HepG2 (cell line): Measurements from ENCODE around the gene BCL2. TPM values are rescaled to one million over a fixed set of nuclear protein-coding genes. Genes with fewer than 3 reads are reported as not detected.

Experiments
- CTCF ChIP-seq: sonication (generic); formaldehyde crosslinking; IDR thresholded peaks from 2 replicates; pipeline ENCODE4 v1.5.0; 2020; ENCODE audit warnings: mild to moderate bottlenecking, missing genetic modification reagents, moderate library complexity
- E2F1 ChIP-seq: sonication (generic); formaldehyde crosslinking; IDR thresholded peaks from 2 replicates; pipeline ENCODE4 v1.5.0; 2020; ENCODE audit warnings: missing genetic modification reagents
- ELF4 ChIP-seq: sonication (generic); formaldehyde crosslinking; IDR thresholded peaks from 2 replicates; pipeline ENCODE4 v1.5.0; 2020; ENCODE audit warnings: missing genetic modification reagents, mild to moderate bottlenecking, moderate library complexity, borderline replicate concordance
- KMT2B ChIP-seq: IDR thresholded peaks from 2 replicates; pipeline ENCODE4 v1.6.1; 2016; ENCODE audit warnings: missing genetic modification reagents, missing compliant biosample characterization
- NFYB ChIP-seq: sonication (generic); formaldehyde crosslinking; IDR thresholded peaks from 2 replicates; pipeline ENCODE4 v1.4.0; 2020; ENCODE audit warnings: missing genetic modification reagents
- NFYC ChIP-seq: IDR thresholded peaks from 2 replicates; pipeline ENCODE4 v1.6.1; 2016; ENCODE audit warnings: missing genetic modification reagents, missing compliant biosample characterization
- NR1H2 ChIP-seq: sonication (generic); formaldehyde crosslinking; IDR thresholded peaks from 2 replicates; pipeline ENCODE4 v1.8.1; 2022; ENCODE audit warnings: low read depth, missing genetic modification reagents, borderline replicate concordance
- SMARCC2 ChIP-seq: fragments of 450-650 bp; IDR thresholded peaks from 2 replicates; pipeline ENCODE4 v1.6.1; 2017; ENCODE audit warnings: antibody characterized with exemption, mild to moderate bottlenecking
- XRCC5 ChIP-seq: fragments of 200-400 bp; formaldehyde crosslinking; optimal IDR thresholded peaks from 2 replicates; pipeline ENCODE3; 2017; ENCODE audit warnings: mild to moderate bottlenecking, low read length
- ZBTB3 ChIP-seq: sonication (generic); formaldehyde crosslinking; IDR thresholded peaks from 2 replicates; pipeline ENCODE4 v1.4.0; 2020; ENCODE audit warnings: low read depth, mild to moderate bottlenecking, moderate library complexity, missing genetic modification reagents, borderline replicate concordance
- ZBTB44 ChIP-seq: sonication (generic); formaldehyde crosslinking; IDR thresholded peaks from 2 replicates; pipeline ENCODE4 v1.4.0; 2020; ENCODE audit warnings: missing genetic modification reagents
- ZFP41 ChIP-seq: sonication (generic); formaldehyde crosslinking; IDR thresholded peaks from 2 replicates; pipeline ENCODE4 v1.4.0; 2020; ENCODE audit warnings: mild to moderate bottlenecking, missing genetic modification reagents, borderline replicate concordance
- ZNF17 ChIP-seq: sonication (generic); formaldehyde crosslinking; IDR thresholded peaks from 2 replicates; pipeline ENCODE4 v1.5.0; 2020; ENCODE audit warnings: mild to moderate bottlenecking, missing genetic modification reagents
- ZNF567 ChIP-seq: sonication (generic); formaldehyde crosslinking; IDR thresholded peaks from 2 replicates; pipeline ENCODE4 v1.8.1; 2023; ENCODE audit warnings: mild to moderate bottlenecking, missing genetic modification reagents, borderline replicate concordance
- ZNF709 ChIP-seq: sonication (generic); formaldehyde crosslinking; IDR thresholded peaks from 2 replicates; pipeline ENCODE4 v1.5.0; 2020; ENCODE audit warnings: mild to moderate bottlenecking, missing genetic modification reagents
- ZZZ3 ChIP-seq: sonication (generic); formaldehyde crosslinking; IDR thresholded peaks from 2 replicates; pipeline ENCODE4 v1.4.0; 2020; ENCODE audit warnings: missing genetic modification reagents, mild to moderate bottlenecking, borderline replicate concordance
- polyA plus RNA-seq, 8 experiments: library from polyadenylated mRNA; depleted of rRNA in 3 of 8; stranded (reverse) in 7 of 8; unstranded in 1 of 8; fragments of >200 nt; fragmentation: Illumina TruSeq in 4 of 8; extraction: Trizol in 4 of 8; gene quantifications; 2 replicates each; pipeline versions ENCODE4 v1.2.1 to v1.2.3, GENCODE V29; 2011 to 2016; ENCODE audit warnings: low read depth in 4 of 8, missing spikeins in 1 of 8, mixed read lengths in 1 of 8; ENCODE audit not compliant: insufficient read depth in 1 of 8
- total RNA-seq, 5 experiments: library from RNA; depleted of rRNA; stranded (reverse); fragments of >200 nt; fragmentation: Illumina TruSeq; extraction: Trizol; gene quantifications; 2 replicates each; pipeline ENCODE4 v1.2.3, GENCODE V29; 2016; ENCODE audit warnings: low read depth in 1 of 5
- TF ChIP-seq, protein P1 (sequence below): sonication (generic); formaldehyde crosslinking; IDR thresholded peaks from 2 replicates; pipeline ENCODE4 v1.5.1; 2020; ENCODE audit warnings: mild to moderate bottlenecking, missing genetic modification reagents, moderate library complexity
- TF ChIP-seq, protein P2 (sequence below), 2 experiments: sonication (generic) in 1 of 2; formaldehyde crosslinking in 1 of 2; IDR thresholded peaks; 2 replicates each; pipeline versions ENCODE4 v1.5.1 to v1.6.1; 2011 to 2020; ENCODE audit warnings: borderline replicate concordance in 1 of 2, low read depth in 1 of 2, low read length in 1 of 2, mild to moderate bottlenecking in 1 of 2, missing genetic modification reagents in 1 of 2, moderate library complexity in 1 of 2

BCL2 gene
- total and polyA plus RNA-seq, 2 of the 13 experiments (the other 11 are each of a cell fraction or from before 2014, with no cell fraction given): 0.07 to 0.53 TPM

DNA sequence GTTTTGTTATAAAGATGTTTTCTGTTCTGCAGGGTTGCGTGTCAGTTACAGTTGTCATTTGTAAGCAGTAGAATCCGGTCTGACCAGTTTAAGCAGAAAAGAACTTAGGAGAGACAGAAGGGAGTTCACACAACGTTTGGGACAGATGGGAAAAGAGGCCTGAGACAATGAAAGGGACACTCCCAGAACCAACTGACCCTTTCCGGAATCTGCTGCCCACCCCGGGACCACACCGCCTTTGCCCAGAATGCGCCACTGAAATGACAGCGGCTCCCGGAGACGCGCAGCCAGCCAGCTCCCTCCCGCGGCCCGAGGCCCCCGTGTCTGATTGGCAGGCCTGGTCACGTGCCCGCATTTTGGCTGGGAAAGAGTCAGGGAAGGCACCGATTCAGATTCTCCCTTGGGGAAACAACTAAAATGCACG, 244.6 kb downstream of the BCL2 start (continued):
- TF ChIP-seq, protein P1, sequence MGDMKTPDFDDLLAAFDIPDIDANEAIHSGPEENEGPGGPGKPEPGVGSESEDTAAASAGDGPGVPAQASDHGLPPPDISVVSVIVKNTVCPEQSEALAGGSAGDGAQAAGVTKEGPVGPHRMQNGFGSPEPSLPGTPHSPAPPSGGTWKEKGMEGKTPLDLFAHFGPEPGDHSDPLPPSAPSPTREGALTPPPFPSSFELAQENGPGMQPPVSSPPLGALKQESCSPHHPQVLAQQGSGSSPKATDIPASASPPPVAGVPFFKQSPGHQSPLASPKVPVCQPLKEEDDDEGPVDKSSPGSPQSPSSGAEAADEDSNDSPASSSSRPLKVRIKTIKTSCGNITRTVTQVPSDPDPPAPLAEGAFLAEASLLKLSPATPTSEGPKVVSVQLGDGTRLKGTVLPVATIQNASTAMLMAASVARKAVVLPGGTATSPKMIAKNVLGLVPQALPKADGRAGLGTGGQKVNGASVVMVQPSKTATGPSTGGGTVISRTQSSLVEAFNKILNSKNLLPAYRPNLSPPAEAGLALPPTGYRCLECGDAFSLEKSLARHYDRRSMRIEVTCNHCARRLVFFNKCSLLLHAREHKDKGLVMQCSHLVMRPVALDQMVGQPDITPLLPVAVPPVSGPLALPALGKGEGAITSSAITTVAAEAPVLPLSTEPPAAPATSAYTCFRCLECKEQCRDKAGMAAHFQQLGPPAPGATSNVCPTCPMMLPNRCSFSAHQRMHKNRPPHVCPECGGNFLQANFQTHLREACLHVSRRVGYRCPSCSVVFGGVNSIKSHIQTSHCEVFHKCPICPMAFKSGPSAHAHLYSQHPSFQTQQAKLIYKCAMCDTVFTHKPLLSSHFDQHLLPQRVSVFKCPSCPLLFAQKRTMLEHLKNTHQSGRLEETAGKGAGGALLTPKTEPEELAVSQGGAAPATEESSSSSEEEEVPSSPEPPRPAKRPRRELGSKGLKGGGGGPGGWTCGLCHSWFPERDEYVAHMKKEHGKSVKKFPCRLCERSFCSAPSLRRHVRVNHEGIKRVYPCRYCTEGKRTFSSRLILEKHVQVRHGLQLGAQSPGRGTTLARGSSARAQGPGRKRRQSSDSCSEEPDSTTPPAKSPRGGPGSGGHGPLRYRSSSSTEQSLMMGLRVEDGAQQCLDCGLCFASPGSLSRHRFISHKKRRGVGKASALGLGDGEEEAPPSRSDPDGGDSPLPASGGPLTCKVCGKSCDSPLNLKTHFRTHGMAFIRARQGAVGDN (CRISPR knock-in tag): peak; percentile 47
- TF ChIP-seq ZNF17 (no peak), ZNF709 (no peak), NFYB (CRISPR knock-in tag) (peak; percentile 91), CTCF (CRISPR knock-in tag) (0 out of 2 replicates have a peak, but pooled peaks have one; percentile 12), ZBTB3 (no peak), XRCC5 (no peak), NFYC (CRISPR knock-in tag) (peak; percentile 84), KMT2B (no peak), NR1H2 (CRISPR knock-in tag) (no peak), ZZZ3 (CRISPR knock-in tag) (no peak), ZBTB44 (CRISPR knock-in tag) (no peak), ZNF567 (CRISPR knock-in tag) (no peak), ELF4 (CRISPR knock-in tag) (no peak), E2F1 (CRISPR knock-in tag) (no peak), ZFP41 (no peak), SMARCC2 (no peak)
- TF ChIP-seq, protein P2, sequence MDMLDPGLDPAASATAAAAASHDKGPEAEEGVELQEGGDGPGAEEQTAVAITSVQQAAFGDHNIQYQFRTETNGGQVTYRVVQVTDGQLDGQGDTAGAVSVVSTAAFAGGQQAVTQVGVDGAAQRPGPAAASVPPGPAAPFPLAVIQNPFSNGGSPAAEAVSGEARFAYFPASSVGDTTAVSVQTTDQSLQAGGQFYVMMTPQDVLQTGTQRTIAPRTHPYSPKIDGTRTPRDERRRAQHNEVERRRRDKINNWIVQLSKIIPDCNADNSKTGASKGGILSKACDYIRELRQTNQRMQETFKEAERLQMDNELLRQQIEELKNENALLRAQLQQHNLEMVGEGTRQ (IDR thresholded peaks at IDR 0.05; ENCODE audit: low read depth, low read length): peak; percentile 82
- TF ChIP-seq, protein P2 (CRISPR knock-in tag; IDR thresholded peaks at IDR 0.05; ENCODE audit: borderline replicate concordance): peak; percentile 94; the same call in 1 of the 2 replicates
